GM19468 (cell line): Measurements from ENCODE around the gene HTR2B.
"Not testable (repeated sequence)": the region's sequence is repeated elsewhere in the genome, so short reads cannot be mapped to it uniquely, and the experiment has no call there.

Experiments used
- ATAC-seq: cut with Tn5 transposase; IDR thresholded peaks from one replicate; pipeline ENCODE4 v1.9.1; 2021; ENCODE audit warnings: mild to moderate bottlenecking, moderate library complexity, moderate number of reproducible peaks; ENCODE audit not compliant: unreplicated experiment; ENCODE audit errors: extremely low read depth

Gene HTR2B

GRCh38 chr2:231100321-231100720 lies 24.5 kb downstream of the HTR2B start:
- ATAC-seq = not testable (repeated sequence)

- ATAC-seq = no peak
Observed at GRCh38 chr2:231099918-231100317, 24.9 kb downstream of the HTR2B start.

- ATAC-seq = no peak
Observed at GRCh38 chr2:231094736-231095346, 30.0 kb downstream of the HTR2B start.

GRCh38 chr2:231093933-231094332 lies 30.9 kb downstream of the HTR2B start:
- ATAC-seq = no peak

- no peak for ATAC-seq
Observed at GRCh38 chr2:231088754-231089153, 36.1 kb downstream of the HTR2B start.

GRCh38 chr2:231084565-231084964 lies 40.3 kb downstream of the HTR2B start:
- ATAC-seq = no peak

- ATAC-seq = no peak
Observed at GRCh38 chr2:231069379-231070054, 55.3 kb downstream of the HTR2B start.

GRCh38 chr2:231068525-231069222 lies 56.2 kb downstream of the HTR2B start:
- ATAC-seq = no peak

GRCh38 chr2:231067531-231067930 lies 57.3 kb downstream of the HTR2B start:
- ATAC-seq = not testable (repeated sequence)

- ATAC-seq = no peak
Observed at GRCh38 chr2:231065966-231066365, 58.9 kb downstream of the HTR2B start.

- ATAC-seq = no peak
Observed at GRCh38 chr2:231063347-231063746, 61.5 kb downstream of the HTR2B start.

GRCh38 chr2:231062776-231063175 lies 62.1 kb downstream of the HTR2B start:
- ATAC-seq = no peak

GRCh38 chr2:231059756-231060155 lies 65.1 kb downstream of the HTR2B start:
- ATAC-seq = no peak

GRCh38 chr2:231058761-231059550 lies 65.9 kb downstream of the HTR2B start:
- no peak for ATAC-seq
